ENCODE data around the gene MARCHF3. TPM values are rescaled to one million over a fixed set of nuclear protein-coding genes. Genes with fewer than 3 reads are reported as not detected.

Gene MARCHF3
- total RNA-seq, 6 experiments from 2014 or later, result 0.33 to 4.3 (median 0.77) TPM

- intact Hi-C loops (cut with DNase I), result no loop called here
- Histone ChIP-seq H3K9me3 (no peaks in the 10 kb centered on the region), H3K36me3 (no peaks in the 10 kb centered on the region), H3K27me3 (no peaks in the 10 kb centered on the region), H3K4me1 (no peaks in the 10 kb centered on the region), H3K4me3 (no peak overlapping the region), H3K27ac (no peak overlapping the region)
- TF ChIP-seq CTCF (IDR thresholded peaks at IDR 0.05), result no peak
- no peak for TF ChIP-seq POLR2A (IDR thresholded peaks at IDR 0.05)
- ATAC-seq (no peak), DNase-seq (no peak)
- 57% methylated on average over 6 of the region's 6 CpGs for WGBS (ENCODE audit: insufficient coverage, low coverage, low lambda C conversion rate, missing lambda C conversion rate)
Observed at GRCh38 chr5:126973193-126973592, 57.2 kb downstream of the MARCHF3 start.

GRCh38 chr5:126972062-126972895, 58.1 kb downstream of the MARCHF3 start:
- Histone ChIP-seq H3K4me3 (no peak overlapping the region), H3K9me3 (no peaks in the 10 kb centered on the region), H3K36me3 (no peaks in the 10 kb centered on the region), H3K27ac (no peak overlapping the region), H3K4me1 (no peaks in the 10 kb centered on the region), H3K27me3 (no peaks in the 10 kb centered on the region)
- DNase-seq, result no peak
- ATAC-seq, result peak; percentile 30 to 60 (median 50)
- TF ChIP-seq CTCF (IDR thresholded peaks at IDR 0.05) (no peak), POLR2A (IDR thresholded peaks at IDR 0.05) (no peak)
- intact Hi-C loops (cut with DNase I), result no loop called here
- WGBS (ENCODE audit: insufficient coverage, low coverage, low lambda C conversion rate, missing lambda C conversion rate), result 31% methylated on average over 4 of the region's 4 CpGs

- Histone ChIP-seq H3K27me3 (no peaks in the 10 kb centered on the region), H3K27ac (no peak overlapping the region), H3K4me3 (no peak overlapping the region), H3K4me1 (no peaks in the 10 kb centered on the region), H3K36me3 (no peaks in the 10 kb centered on the region), H3K9me3 (no peaks in the 10 kb centered on the region)
- no peak for DNase-seq
- TF ChIP-seq POLR2A (IDR thresholded peaks at IDR 0.05) (no peak), CTCF (IDR thresholded peaks at IDR 0.05) (no peak)
- ATAC-seq, result peak; percentile 39 to 79 (median 57)
- intact Hi-C loops (cut with DNase I), result no loop called here
- WGBS (ENCODE audit: insufficient coverage, low coverage, low lambda C conversion rate, missing lambda C conversion rate), result 85% methylated on average over 1 of the region's 1 CpG
Observed at GRCh38 chr5:126971455-126972031, 58.8 kb downstream of the MARCHF3 start.

- TF ChIP-seq CTCF (IDR thresholded peaks at IDR 0.05) (no peak), POLR2A (IDR thresholded peaks at IDR 0.05) (no peak)
- DNase-seq, result no peak
- Histone ChIP-seq H3K27ac (no peak overlapping the region), H3K9me3 (no peaks in the 10 kb centered on the region), H3K4me3 (no peak overlapping the region), H3K27me3 (no peaks in the 10 kb centered on the region), H3K36me3 (no peaks in the 10 kb centered on the region), H3K4me1 (no peaks in the 10 kb centered on the region)
- whole genome bisulfite sequencing (ENCODE audit: insufficient coverage, low coverage, low lambda C conversion rate, missing lambda C conversion rate), result 47% methylated on average over 2 of the region's 2 CpGs
- ATAC-seq, result peak in 2 of 4 donors; percentile 60 to 65
- intact Hi-C loops (cut with DNase I), result no loop called here
Observed at GRCh38 chr5:126970517-126971017, 59.8 kb downstream of the MARCHF3 start.

Measured in right lobe of liver (tissue), 6 donors.